Gastroesophageal sphincter (tissue), 4 donors: ENCODE data around the gene HSPB7. TPM values are rescaled to one million over a fixed set of nuclear protein-coding genes. Genes with fewer than 3 reads are reported as not detected.
A peak's percentile ranks its signal among the peaks of the same experiment; 100 is the strongest.

Experiments
- ATAC-seq: fragments of 150-250 bp; one replicate; pipeline ENCODE4 v1.9.1; 2016; ENCODE audit warnings: mild to moderate bottlenecking, moderate library complexity
- H3K27ac ChIP-seq, 4 donors: fragments of 200-600 bp; sonication (generic) in 3 of 4; 1 replicate in 3 of 4; 2 replicates in 1 of 4; pipeline ENCODE4 v1.5.1; 2016 to 2019
- H3K27me3 ChIP-seq: fragments of 200-600 bp; sonication (generic); one replicate; pipeline ENCODE4 v1.5.1; 2019
- H3K36me3 ChIP-seq, 2 donors: fragments of 200-600 bp; sonication (generic); one replicate each; pipeline ENCODE4 v1.5.1; 2019; ENCODE audit warnings: control low read depth in 1 of 2
- H3K4me1 ChIP-seq, 3 donors: fragments of 200-600 bp; sonication (generic); 1 replicate in 2 of 3; 2 replicates in 1 of 3; pipeline ENCODE4 v1.5.1; 2016 to 2019; ENCODE audit warnings: control low read depth in 2 of 3
- H3K4me3 ChIP-seq, 2 donors: fragments of 200-600 bp; sonication (generic); one replicate each; pipeline ENCODE4 v1.5.1; 2019; ENCODE audit warnings: mild to moderate bottlenecking in 1 of 2, moderate library complexity in 1 of 2
- H3K9me3 ChIP-seq, 3 donors: fragments of 200-600 bp; sonication (generic); one replicate each; pipeline ENCODE4 v1.5.1; 2017 to 2019; ENCODE audit warnings: control low read depth in 2 of 3
- CTCF ChIP-seq, 4 experiments: fragments of 200-600 bp in 2 of 4; fragments of 450-650 bp in 2 of 4; sonication (generic) in 1 of 4; IDR thresholded peaks; one replicate each; pipeline ENCODE4 v1.5.1; 2017 to 2019; ENCODE audit warnings: antibody characterized with exemption in 4 of 4, mild to moderate bottlenecking in 2 of 4, moderate library complexity in 2 of 4
- EP300 ChIP-seq: sonication (generic); formaldehyde crosslinking; IDR thresholded peaks from one replicate; pipeline ENCODE4 v1.6.1; 2017; ENCODE audit warnings: antibody characterized with exemption, mild to moderate bottlenecking
- POLR2A ChIP-seq, 2 donors: fragments of 450-650 bp; IDR thresholded peaks; one replicate each; pipeline ENCODE4 v1.6.1; 2017; ENCODE audit warnings: antibody characterized with exemption in 2 of 2, mild to moderate bottlenecking in 2 of 2, moderate library complexity in 1 of 2
- POLR2AphosphoS5 ChIP-seq: sonication (generic); formaldehyde crosslinking; IDR thresholded peaks from one replicate; pipeline ENCODE4 v1.6.1; 2017; ENCODE audit warnings: antibody characterized with exemption
- WGBS, 2 donors: methylation state at CpG; one replicate each; pipeline ENCODE4 v1.1.5; 2018; ENCODE audit warnings: low coverage in 1 of 2; 5-methylcytosine and 5-hydroxymethylcytosine counted together
- total RNA-seq, 4 donors: library from RNA; depleted of rRNA; stranded (reverse); fragments of >200 nt; gene quantifications; one replicate each; pipeline ENCODE4 v1.1.0, GENCODE V29; 2016

The HSPB7 gene
- total RNA-seq, 4 donors from 2014 or later, result 143 to 505 (median 229) TPM

- Histone ChIP-seq H3K36me3 (peaks cover 0 to 29% of the 10 kb centered on the region in 2 donors), H3K27ac (peak overlapping the region in 1 of 4 donors; percentile 89), H3K27me3 (no peaks in the 10 kb centered on the region), H3K4me1 (peaks cover 0 to 31% (median 8%) of the 10 kb centered on the region in 3 donors), H3K4me3 (peak overlapping the region; percentile 81 to 96), H3K9me3 (no peaks in the 10 kb centered on the region)
- TF ChIP-seq POLR2AphosphoS5 (no peak), CTCF (IDR thresholded peaks at IDR 0.05) (no peak), POLR2A (IDR thresholded peaks at IDR 0.05) (no peak), EP300 (no peak)
- WGBS, 2 donors, result 34 to 50% methylated on average over 4 to 8 of the region's 9 CpGs
- ATAC-seq, result no peak
These were observed 43.0 kb downstream of the HSPB7 start for GRCh38 chr1:15974855-15975254.

- Histone ChIP-seq H3K27ac (no peak overlapping the region), H3K4me3 (no peak overlapping the region), H3K36me3 (peaks cover 0 to 40% of the 10 kb centered on the region in 2 donors), H3K4me1 (peaks cover 0 to 33% (median 8%) of the 10 kb centered on the region in 3 donors), H3K9me3 (no peaks in the 10 kb centered on the region), H3K27me3 (no peaks in the 10 kb centered on the region)
- ATAC-seq, result no peak
- no peak for TF ChIP-seq POLR2A (IDR thresholded peaks at IDR 0.05)
- no peak for TF ChIP-seq POLR2AphosphoS5
- TF ChIP-seq EP300, result no peak
- TF ChIP-seq CTCF (IDR thresholded peaks at IDR 0.05), result no peak
- WGBS, 2 donors, result 80 to 100% methylated on average over 1 of the region's 4 CpGs
These were observed 44.1 kb downstream of the HSPB7 start for GRCh38 chr1:15973772-15974171.

DNA sequence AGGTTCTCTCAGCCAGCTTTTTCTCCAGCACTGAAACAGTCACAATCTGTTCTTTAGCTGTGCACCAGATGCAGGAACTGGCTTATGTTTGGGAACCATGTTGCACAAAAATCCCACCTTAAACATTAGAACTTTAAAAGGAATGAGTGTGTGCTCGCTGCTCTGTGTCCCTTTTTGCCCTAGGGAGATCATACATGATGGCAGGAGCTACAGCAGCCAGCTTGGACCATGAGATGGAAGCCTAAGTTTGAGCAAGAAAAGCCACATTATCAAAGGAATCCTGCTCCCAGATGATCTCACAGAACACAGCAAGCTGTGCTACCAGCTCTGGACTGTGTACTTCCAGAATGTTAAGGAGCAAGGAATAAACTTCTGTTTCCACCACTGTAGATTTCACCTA lies 45.4 kb downstream of the HSPB7 start:
- no peak for TF ChIP-seq POLR2AphosphoS5
- no peak for TF ChIP-seq POLR2A (IDR thresholded peaks at IDR 0.05)
- no peak for TF ChIP-seq CTCF (IDR thresholded peaks at IDR 0.05)
- TF ChIP-seq EP300, result no peak
- Histone ChIP-seq H3K4me3 (no peak overlapping the region), H3K9me3 (no peaks in the 10 kb centered on the region), H3K27ac (no peak overlapping the region), H3K4me1 (peaks cover 0 to 45% (median 8%) of the 10 kb centered on the region in 3 donors), H3K27me3 (no peaks in the 10 kb centered on the region), H3K36me3 (peaks cover 0 to 47% of the 10 kb centered on the region in 2 donors)
- 100% methylated on average over 1 of the region's 1 CpG; no CpG with 5 or more reads in 1 of the 2 donors for WGBS, 2 donors
- ATAC-seq, result no peak

GRCh38 chr1:15970911-15971310 lies 46.9 kb downstream of the HSPB7 start:
- H3K27ac ChIP-seq, result no peak overlapping the region
- H3K4me3 ChIP-seq, result no peak overlapping the region
- H3K9me3 ChIP-seq, result no peaks in the 10 kb centered on the region
- H3K36me3 ChIP-seq, result peaks cover 0 to 47% of the 10 kb centered on the region in 2 donors
- ATAC-seq, result no peak
- H3K27me3 ChIP-seq, result no peaks in the 10 kb centered on the region
- TF ChIP-seq CTCF (IDR thresholded peaks at IDR 0.05) (no peak), POLR2A (IDR thresholded peaks at IDR 0.05) (no peak), EP300 (no peak), POLR2AphosphoS5 (no peak)
- peaks cover 3 to 51% (median 16%) of the 10 kb centered on the region in 3 donors for H3K4me1 ChIP-seq

- Histone ChIP-seq H3K27me3 (no peaks in the 10 kb centered on the region), H3K36me3 (peaks cover 0 to 47% of the 10 kb centered on the region in 2 donors), H3K4me1 (peaks cover 3 to 56% (median 17%) of the 10 kb centered on the region in 3 donors), H3K4me3 (no peak overlapping the region), H3K9me3 (no peaks in the 10 kb centered on the region), H3K27ac (no peak overlapping the region)
- TF ChIP-seq POLR2AphosphoS5 (no peak), CTCF (IDR thresholded peaks at IDR 0.05) (no peak), POLR2A (IDR thresholded peaks at IDR 0.05) (no peak), EP300 (no peak)
- no peak for ATAC-seq
- 87 to 100% methylated on average over 3 to 7 of the region's 13 CpGs for WGBS, 2 donors
These were observed 48.4 kb downstream of the HSPB7 start for GRCh38 chr1:15969321-15969880.
